22Rv1 (cell line): ENCODE data around the gene ADRA2A.

Experiments used
- H3K27ac ChIP-seq: fragments of 450-650 bp; 2 replicates; pipeline ENCODE4 v1.5.1; 2017
- CTCF ChIP-seq: fragments of 450-650 bp; IDR thresholded peaks from 2 replicates; pipeline ENCODE4 v1.5.1; 2017; ENCODE audit warnings: mild to moderate bottlenecking
- ZFX ChIP-seq: fragments of 450-650 bp; IDR thresholded peaks from 2 replicates; pipeline ENCODE4 v1.6.1; 2017; ENCODE audit warnings: antibody characterized with exemption, borderline replicate concordance

The ADRA2A gene

DNA sequence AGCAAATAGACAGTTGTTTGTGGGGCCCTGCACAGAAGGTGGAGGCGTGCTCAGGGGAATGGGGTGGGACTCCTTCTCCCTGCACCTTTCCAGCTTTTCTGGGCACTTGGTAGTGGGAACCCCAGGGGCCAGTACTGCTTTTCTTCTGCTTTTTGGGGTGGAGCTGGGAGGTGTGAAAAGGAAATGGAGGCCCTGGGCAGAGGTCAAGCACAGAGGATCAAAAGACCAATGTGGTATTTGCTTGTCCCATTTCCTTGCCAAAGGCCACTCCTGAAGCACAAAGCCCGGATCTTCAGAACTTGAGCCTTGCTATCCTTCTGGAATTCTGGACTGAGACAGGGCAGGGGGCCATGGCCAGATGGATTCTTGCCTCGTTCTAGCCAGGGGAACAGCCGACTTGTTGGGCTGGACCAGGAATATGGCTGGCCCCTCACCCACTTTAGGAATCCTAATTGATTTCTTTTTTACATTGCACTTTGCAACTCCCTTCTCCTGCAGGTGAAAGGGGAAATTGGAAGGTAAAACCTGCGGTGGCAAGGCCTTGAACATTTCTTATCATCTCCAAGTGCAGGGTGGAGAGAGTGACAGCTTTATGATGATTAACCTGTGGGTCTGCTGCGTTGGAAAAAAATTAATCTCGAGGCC is 26.5 kb downstream of the ADRA2A start:
- H3K27ac ChIP-seq, result no peak overlapping the region
- TF ChIP-seq CTCF, result no peak
- TF ChIP-seq ZFX, result no peak

- no peak for TF ChIP-seq ZFX
- no peak overlapping the region for H3K27ac ChIP-seq
These were observed 28.0 kb downstream of the ADRA2A start for GRCh38 chr10:111104811-111105210.

DNA sequence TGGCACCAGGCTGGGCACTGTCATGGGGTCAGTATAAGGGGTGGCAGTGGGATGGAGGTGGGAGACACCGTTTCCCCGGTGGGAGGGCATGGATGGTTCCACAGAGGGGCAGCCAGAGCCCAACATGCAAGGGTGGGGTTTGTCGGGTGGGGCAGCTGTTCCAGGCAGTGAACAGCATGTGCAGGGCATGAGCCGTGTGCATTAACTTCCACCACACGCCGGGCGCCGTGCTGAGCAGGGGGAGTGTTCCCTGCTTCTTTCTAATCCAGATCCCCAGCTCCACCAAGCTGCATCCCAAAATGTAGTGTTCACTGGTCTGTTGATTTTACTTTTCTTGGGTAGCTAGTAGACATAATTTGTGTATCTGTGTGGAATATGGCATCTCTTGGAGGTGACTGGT is 29.3 kb downstream of the ADRA2A start:
- no peak overlapping the region for H3K27ac ChIP-seq
- TF ChIP-seq CTCF (no peak), ZFX (no peak)

- no peak for TF ChIP-seq ZFX
- TF ChIP-seq CTCF, result no peak
- no peak overlapping the region for H3K27ac ChIP-seq
These were observed 30.2 kb downstream of the ADRA2A start for GRCh38 chr10:111107023-111107422.

DNA sequence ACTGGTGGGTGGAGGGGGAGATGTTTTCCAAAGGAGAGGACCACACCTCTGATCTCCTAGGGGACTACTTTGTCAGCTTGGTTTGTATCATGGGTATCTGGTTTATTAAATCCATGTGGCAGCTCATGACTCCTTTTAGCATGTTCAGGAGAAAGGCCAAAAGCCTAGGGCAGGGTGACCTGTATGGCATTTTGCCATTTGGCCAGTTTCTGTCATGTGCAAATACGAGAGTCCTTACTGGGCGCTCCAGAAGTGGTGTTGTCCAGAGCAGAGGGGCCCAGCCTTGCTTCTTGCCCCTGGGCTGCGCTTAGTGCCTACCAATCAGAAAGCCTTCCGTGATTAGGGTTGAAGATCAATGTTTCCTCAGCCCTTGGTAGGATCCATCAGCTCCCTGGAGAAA is 31.0 kb downstream of the ADRA2A start:
- H3K27ac ChIP-seq, result no peak overlapping the region
- TF ChIP-seq CTCF, result no peak
- no peak for TF ChIP-seq ZFX

- TF ChIP-seq ZFX, result no peak
- no peak for TF ChIP-seq CTCF
- no peak overlapping the region for H3K27ac ChIP-seq
These were observed 31.6 kb downstream of the ADRA2A start for GRCh38 chr10:111108441-111108840.

- H3K27ac ChIP-seq, result no peak overlapping the region
- TF ChIP-seq CTCF, result no peak
- no peak for TF ChIP-seq ZFX
These were observed 32.8 kb downstream of the ADRA2A start for GRCh38 chr10:111109501-111110242.
